NCI-H2029 (cell line): ENCODE measurements around the gene PAFAH1B1.
"Not testable (repeated sequence)": the region's sequence is repeated elsewhere in the genome, so short reads cannot be mapped to it uniquely, and the experiment has no call there.

ENCODE experiments used
- DNase-seq: peaks from one replicate; lab custom pipeline; 2025; lab: John Stamatoyannopoulos, UW

PAFAH1B1 gene

DNA sequence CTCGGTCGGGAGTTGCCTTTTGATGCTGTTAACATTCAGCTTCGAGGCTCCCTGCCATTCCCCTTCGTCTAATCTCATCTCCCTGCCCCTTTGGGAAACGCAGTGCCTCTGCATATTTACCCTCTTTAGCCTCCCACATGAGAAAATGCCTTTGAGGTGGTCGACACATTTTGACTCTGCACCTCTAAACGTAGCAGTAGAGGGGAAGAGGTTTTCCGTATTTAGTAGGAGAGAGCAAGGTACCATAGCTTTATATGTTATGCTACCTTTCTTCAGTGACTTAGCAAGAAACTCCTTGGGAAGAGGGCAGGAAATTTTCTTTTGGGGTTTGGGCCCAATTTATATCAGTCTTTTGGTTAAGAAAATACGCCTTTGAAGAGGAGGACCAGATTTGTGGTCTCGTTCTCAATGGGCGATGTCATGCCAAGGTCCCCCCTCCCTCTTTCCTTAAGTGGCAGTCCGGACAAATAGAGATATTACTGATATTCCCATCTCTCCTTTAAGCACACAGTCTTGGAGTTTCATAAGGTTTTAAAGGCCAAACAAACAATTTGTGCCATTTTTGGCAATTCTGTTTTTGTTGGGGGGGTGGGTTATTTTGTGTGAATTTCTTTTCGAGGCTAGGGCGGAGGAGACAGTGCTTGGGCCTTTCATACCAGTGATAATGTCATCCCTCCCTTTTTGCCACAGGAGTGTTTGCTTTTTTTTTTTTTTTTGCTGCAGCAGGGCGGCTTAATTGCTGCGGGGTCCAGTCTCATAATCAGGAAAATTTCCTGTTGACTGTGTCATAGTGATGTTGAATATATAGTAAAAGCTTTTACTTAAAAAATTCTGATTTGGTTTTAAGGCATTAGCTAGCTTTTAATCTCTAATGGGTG lies 1.5 kb downstream of the PAFAH1B1 start:
- DNase-seq: no peak

DNA sequence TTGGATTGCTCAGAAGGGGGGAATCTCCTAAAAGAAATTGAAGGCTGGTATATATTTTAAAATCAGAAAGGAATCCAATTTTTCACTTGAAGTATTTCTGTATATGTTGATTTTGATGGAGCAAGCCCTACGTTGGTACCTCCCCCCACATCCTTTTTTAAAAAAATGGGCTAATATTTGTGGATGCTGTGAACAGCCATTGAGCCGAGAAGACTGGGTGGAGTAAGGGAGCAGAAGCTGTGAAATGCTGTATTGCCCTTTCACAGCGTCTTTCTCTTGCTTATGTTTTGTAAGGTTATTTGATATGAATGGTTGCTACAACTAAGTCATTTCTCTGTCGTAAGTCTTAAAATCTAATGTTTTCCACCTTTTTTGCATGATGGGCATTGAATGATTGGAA lies 2.3 kb downstream of the PAFAH1B1 start:
- DNase-seq: no peak

- DNase-seq: no peak
Measured at GRCh38 chr17:2598166-2598565, 4.7 kb downstream of the PAFAH1B1 start.

- peak; percentile 20 for DNase-seq
Measured at GRCh38 chr17:2602597-2603017, 9.2 kb downstream of the PAFAH1B1 start.

- no peak for DNase-seq
Measured at GRCh38 chr17:2608350-2608913, 15.0 kb downstream of the PAFAH1B1 start.

- no peak for DNase-seq
Measured at GRCh38 chr17:2609091-2609490, 15.6 kb downstream of the PAFAH1B1 start.

- DNase-seq: no peak
Measured at GRCh38 chr17:2610195-2611175, 17.0 kb downstream of the PAFAH1B1 start.

DNA sequence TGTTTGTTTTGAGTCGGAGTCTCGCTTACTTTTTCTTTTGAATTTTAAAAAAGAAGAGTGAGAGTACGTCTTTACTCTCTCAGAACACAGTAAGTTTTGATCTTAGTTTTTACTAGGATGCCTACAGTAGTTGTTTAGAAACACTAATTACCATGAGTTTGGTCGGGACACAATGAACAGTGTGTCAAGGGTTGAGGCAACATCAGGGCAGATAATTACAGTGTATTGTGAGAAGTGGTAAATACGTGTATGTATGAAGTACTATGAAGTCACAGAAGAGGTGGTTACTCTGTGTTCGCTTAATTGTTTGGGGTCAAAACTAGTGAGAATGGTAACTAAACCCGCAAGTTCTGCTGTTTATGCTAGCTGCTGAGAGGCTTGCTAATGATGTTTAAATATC lies 18.2 kb downstream of the PAFAH1B1 start:
- DNase-seq: no peak

GRCh38 chr17:2612630-2613029 lies 19.2 kb downstream of the PAFAH1B1 start:
- no peak for DNase-seq

DNA sequence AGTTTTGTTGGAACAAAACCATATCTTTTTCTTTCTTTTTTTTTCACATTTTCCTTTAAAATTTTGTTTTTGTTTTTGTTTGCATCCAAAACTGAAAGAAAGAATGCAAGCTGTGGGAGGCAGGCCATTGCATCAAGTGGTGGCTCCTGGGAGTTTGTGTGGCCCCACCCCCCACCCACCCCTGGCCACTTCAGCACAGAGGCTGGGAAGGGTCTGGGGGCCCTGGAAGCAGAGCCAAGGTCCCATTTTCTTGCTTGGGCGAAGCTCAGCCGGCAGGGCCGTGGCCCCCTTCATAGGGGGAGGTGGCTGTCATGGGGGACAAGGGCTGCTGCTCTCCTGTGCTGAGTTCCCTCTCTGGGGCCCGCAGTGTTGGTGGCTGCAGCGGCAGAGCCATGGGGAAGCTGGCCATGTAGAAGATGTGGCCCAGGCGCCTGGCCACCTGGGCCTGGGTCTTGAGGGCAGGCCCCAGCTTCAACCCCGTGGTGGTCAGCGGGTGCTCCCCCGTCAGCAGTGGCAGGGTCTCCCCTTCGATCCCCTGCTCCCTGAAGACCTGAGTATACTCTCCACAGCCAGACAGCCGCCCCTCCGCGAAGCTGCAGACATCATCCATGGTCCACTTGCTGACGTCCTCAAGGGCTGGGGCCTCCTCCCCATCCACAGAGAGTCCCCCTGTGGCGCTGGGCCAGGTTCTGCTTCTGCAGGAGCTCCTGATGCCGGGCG lies 19.8 kb downstream of the PAFAH1B1 start:
- DNase-seq: no peak

DNA sequence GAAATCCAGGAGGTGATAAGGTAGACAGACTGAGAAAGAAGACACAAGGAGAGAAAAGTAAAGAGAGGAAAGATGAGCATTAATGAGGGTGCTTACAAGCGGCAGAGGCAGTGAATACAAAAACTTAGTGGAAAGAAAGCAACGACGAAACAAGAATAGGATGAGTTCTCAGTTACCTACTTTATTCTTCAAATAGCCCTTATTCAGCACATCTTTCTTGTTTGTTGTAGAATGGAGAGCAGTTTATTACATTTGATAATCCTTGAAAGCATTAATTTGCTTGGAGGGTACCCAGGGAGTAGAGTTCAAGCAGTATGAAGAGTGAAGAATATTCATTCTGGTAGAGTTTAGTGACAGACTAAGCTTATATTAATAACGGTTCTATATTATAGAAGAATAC lies 22.4 kb downstream of the PAFAH1B1 start:
- DNase-seq: no peak

DNA sequence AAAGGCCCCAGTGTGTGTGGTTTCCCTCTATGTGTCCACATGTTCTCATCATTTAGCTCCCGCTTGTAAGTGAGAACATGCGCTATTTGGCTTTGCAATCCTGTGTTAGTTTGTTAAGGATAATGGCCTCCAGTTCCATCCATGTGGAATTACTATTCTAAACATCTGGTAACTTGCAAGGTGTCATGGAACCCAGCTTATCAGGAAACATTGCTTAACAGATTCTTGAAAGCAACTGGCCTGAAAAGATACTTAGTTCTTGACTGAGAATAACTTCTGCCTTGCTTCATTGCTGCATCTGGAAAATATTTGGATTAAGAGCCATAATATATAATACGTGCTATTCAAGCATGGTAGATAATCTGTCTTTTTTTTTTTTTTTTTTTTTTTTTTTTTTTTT lies 27.8 kb downstream of the PAFAH1B1 start:
- no peak for DNase-seq

DNA sequence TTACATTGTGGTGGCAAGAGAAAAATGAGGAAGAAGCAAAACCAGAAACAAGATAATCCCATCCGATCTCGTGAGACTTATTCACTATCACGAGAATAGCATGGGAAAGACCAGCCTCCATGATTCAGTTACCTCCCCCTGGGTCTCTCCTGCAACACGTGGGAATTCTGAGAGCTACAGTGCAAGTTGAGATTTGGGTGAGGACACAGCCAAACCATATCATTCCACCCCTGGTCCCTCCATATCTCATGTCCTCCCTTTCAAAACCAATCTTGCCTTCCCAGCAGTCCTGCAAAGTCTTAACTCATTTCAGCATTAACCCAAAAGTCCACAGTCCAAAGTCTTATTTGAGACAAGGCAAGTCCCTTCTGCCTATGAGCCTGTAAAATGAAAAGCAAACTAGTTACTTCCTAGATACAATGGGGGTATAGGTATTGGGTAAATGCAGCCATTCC lies 28.5 kb downstream of the PAFAH1B1 start:
- not testable (repeated sequence) for DNase-seq

DNA sequence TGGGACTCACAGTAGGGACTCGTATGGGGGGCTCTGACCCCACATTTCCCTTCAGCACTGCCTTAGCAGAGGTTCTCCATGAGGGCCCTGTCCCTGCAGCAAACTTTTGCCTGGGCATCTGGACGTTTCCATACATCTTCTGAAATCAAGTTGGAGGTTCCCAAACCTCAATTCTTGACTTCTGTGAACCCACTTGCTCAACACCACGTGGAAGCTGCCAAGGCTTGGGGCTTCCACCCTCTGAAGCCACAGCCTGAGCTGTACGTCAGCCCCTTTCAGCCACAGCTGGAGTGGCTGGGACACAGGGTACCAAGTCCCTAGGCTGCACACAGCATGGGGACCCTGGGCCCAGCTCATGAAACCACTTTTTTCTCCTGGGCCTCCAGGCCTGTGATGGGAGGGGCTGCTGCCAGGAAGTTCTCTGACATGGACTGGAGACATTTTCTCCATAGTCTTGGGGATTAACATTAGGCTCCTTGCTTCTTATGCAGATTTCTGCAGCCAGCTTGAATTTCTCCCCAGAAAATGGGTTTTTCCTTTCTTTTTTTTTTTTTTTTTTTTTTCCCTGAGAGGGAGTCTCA lies 29.4 kb downstream of the PAFAH1B1 start:
- DNase-seq: not testable (repeated sequence)

GRCh38 chr17:2624292-2624731 lies 30.9 kb downstream of the PAFAH1B1 start:
- no peak for DNase-seq

- DNase-seq: not testable (repeated sequence)
Measured at GRCh38 chr17:2626626-2627219, 33.3 kb downstream of the PAFAH1B1 start.

- not testable (repeated sequence) for DNase-seq
Measured at GRCh38 chr17:2628922-2629321, 35.5 kb downstream of the PAFAH1B1 start.

DNA sequence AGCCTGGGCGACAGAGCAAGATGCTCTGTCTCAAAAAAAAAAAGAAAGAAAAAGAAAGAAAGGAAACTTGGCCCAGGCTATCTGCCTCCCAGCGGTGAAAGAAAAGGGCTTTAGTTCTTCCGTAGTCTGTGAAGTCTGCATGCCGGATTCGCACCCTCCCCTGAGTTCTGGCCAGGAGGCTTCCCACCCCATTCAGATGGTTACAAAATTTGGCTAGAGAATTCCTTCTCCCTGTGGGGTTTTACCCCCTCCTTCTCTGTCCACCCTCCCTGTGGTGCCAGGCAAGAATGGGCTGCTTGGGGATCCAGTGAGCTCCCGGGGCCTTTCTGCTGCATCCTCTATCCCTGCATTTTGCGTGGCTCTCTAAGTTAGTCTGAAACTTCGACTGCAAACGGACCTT lies 37.8 kb downstream of the PAFAH1B1 start:
- no peak for DNase-seq

DNA sequence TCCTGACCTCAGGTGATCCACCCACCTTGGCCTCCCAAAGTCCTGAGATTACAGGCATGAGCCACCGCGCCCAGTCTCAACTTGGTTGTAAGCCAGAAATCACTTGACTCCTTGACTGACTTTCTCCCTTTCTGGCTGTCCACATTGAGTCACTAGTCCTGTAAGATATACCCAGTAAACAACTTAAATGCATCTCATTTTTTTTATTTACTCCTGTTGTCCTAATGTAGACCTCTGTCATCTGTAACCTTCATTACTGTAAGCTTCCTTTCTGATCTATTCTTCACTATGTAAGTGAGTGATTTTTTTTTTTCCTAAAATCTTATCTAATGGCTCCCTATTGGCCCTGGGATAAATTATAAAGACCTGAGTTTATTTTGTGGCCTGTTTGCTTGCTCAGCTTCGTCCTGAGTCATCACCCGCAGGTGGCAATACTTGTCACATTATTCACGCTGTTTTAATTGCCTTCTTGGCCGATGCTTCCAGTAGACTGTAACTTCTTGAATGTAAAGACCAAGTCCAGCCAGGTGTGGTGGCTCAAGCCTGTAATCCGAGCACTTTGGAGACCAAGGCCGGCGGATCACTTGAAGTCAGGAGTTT lies 41.0 kb downstream of the PAFAH1B1 start:
- DNase-seq: no peak

- no peak for DNase-seq
Measured at GRCh38 chr17:2635241-2635640, 41.8 kb downstream of the PAFAH1B1 start.
